Activated T-helper 2 cell treated with anti-CD3 and anti-CD28 coated beads, Interferon-gamma antibody, Interleukin-2, Interleukin-4, amounts not matched to agents 10 μg/mL and 5 μg/mL and 100 μg/mL, durations not matched to agents 14 hours and 24 hours and 36 hours (primary cell): ENCODE results near the gene TEX30. TPM values are rescaled to one million over a fixed set of nuclear protein-coding genes. Genes with fewer than 3 reads are reported as not detected.

Experiments
- DNase-seq: peaks from one replicate; pipeline ENCODE4 v3.0.0; 2021; ENCODE audit warnings: low spot score
- H3K27ac Mint-ChIP-seq: one replicate; pipeline ENCODE4 v1.8.0; 2021; ENCODE audit warnings: mixed read lengths
- H3K27me3 Mint-ChIP-seq: one replicate; pipeline ENCODE4 v1.8.0; 2021; ENCODE audit warnings: low read depth, mixed read lengths
- H3K36me3 Mint-ChIP-seq: one replicate; pipeline ENCODE4 v1.8.0; 2021; ENCODE audit warnings: low read depth, mixed read lengths
- H3K4me1 Mint-ChIP-seq: one replicate; pipeline ENCODE4 v1.8.0; 2021; ENCODE audit warnings: low read depth, mixed read lengths
- H3K4me3 Mint-ChIP-seq: one replicate; pipeline ENCODE4 v1.8.0; 2021; ENCODE audit warnings: low read depth, mild to moderate bottlenecking, moderate library complexity, mixed read lengths
- H3K9me3 Mint-ChIP-seq: one replicate; pipeline ENCODE4 v1.8.0; 2021; ENCODE audit warnings: mixed read lengths
- intact Hi-C: fragments of 100-400 bp; cut with micrococcal nuclease; formaldehyde crosslinking; loops from one replicate; pipeline ENCODE4 v1.15.1; 2023
- total RNA-seq: library from RNA; stranded (reverse); gene quantifications from 2 replicates; pipeline ENCODE4 v1.2.3, GENCODE V29; 2022

The TEX30 gene
- total RNA-seq, 1 donor from 2014 or later: 58.9 TPM

DNA sequence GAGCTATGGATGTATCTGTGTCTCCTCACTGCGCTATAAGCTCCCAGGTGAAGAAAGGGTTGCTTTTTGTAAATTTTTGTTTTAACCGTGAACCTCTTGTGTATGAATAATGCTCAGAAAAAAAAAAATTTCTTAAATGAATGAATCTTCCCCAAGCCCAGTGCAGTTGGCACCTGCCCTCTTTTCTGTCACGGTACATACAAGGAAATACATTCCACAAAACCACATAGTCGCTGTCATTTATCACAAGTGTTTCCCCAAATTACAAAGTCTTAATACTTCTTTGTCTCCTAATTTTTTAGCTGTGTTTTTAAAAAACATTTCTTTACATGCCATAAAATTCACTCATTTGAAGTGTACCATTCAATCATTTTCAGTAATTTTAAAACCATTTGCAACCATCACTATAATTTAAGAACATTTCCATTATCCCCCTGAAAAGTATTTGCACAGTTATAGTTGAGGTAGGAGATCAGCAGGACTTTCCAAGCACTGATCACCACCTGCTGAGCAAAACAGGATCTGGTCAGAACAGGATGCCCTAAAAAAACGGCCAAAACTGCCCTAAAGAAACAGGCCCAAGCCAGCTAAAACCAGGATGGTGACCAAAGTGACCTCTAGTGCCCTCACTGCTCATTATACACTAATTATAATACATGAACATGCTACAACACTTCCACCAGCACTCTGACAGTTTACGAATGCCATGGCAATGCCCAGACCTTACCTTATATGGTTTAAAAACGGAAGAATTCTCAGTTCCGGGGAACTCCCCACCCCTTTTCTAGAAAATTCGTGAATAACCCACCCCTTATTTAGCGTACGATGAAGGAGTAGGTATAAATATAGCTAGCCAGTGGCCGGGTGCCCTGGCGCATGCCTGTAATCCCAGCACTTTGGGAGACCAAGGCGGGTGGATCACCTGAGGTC, 1.3 kb upstream of the TEX30 start:
- peaks cover 59% of the 10 kb centered on the region for H3K4me1 Mint-ChIP-seq
- H3K4me3 Mint-ChIP-seq: peak overlapping the region; percentile 81
- H3K27ac Mint-ChIP-seq: peak overlapping the region; percentile 93
- peaks cover 7% of the 10 kb centered on the region for H3K9me3 Mint-ChIP-seq
- no peak for DNase-seq
- intact Hi-C loops: loop anchor here (5.0 to 10.0 kb wide), 3 partner anchors 37 to 1150 kb away; no protein-coding TSS in a partner anchor
- no peaks in the 10 kb centered on the region for H3K27me3 Mint-ChIP-seq
- peaks cover 39% of the 10 kb centered on the region for H3K36me3 Mint-ChIP-seq

DNA sequence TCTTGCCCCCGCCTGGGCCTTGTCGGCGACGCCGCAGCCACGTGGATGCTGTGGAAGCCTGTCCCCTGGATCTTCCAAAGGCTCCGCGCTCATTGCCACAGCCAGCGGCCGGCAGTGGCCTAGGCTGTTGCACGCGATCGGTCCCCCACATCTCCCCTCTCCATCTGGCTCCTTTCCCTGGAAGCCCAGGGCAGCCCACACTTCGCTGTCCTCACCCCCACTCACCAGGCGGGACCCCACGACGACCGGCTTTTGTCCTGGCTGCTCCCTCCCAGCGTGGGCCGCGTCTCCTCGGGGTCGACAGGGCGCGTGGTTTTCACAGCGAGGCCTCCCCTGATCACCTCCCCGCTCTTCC, 605 bp upstream of the TEX30 start:
- intact Hi-C loops: loop anchor here (5.0 to 10.0 kb wide), 3 partner anchors 38 to 1149 kb away; no protein-coding TSS in a partner anchor

DNA sequence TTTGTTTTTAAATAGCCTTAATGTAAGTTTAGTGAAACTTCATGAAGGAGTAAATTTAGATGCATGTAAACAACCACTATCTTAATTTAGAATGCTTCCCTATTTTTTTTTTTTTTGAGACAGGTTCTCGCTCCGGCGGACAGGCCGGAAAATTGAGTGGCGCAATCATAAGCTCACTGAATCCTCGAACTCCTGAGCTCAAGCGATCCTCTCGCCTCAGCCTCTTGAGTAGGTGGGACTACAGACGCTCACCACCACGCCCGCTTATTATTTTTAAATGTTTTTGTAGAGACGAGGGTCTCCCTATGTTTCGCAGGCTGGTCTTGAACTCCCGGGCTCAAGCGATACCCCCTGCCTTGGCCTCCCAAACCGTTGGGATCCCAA, 1.6 kb downstream of the TEX30 start:
- intact Hi-C loops: loop anchor here (5.0 to 10.0 kb wide), 3 partner anchors 40 to 1147 kb away; no protein-coding TSS in a partner anchor
- H3K36me3 Mint-ChIP-seq: peaks cover 46% of the 10 kb centered on the region
- H3K27ac Mint-ChIP-seq: no peak overlapping the region
- H3K4me1 Mint-ChIP-seq: peaks cover 47% of the 10 kb centered on the region
- H3K27me3 Mint-ChIP-seq: no peaks in the 10 kb centered on the region
- H3K4me3 Mint-ChIP-seq: peak overlapping the region; percentile 95
- DNase-seq: no peak
- H3K9me3 Mint-ChIP-seq: no peaks in the 10 kb centered on the region

More for the DNA sequence above, 605 bp upstream of the TEX30 start:
- no peak for DNase-seq
- Mint-ChIP-seq H3K4me1 (peaks cover 55% of the 10 kb centered on the region), H3K27ac (peak overlapping the region; percentile 93), H3K27me3 (no peaks in the 10 kb centered on the region), H3K4me3 (peak overlapping the region; percentile 81), H3K9me3 (peaks cover 7% of the 10 kb centered on the region), H3K36me3 (peaks cover 41% of the 10 kb centered on the region)

DNA sequence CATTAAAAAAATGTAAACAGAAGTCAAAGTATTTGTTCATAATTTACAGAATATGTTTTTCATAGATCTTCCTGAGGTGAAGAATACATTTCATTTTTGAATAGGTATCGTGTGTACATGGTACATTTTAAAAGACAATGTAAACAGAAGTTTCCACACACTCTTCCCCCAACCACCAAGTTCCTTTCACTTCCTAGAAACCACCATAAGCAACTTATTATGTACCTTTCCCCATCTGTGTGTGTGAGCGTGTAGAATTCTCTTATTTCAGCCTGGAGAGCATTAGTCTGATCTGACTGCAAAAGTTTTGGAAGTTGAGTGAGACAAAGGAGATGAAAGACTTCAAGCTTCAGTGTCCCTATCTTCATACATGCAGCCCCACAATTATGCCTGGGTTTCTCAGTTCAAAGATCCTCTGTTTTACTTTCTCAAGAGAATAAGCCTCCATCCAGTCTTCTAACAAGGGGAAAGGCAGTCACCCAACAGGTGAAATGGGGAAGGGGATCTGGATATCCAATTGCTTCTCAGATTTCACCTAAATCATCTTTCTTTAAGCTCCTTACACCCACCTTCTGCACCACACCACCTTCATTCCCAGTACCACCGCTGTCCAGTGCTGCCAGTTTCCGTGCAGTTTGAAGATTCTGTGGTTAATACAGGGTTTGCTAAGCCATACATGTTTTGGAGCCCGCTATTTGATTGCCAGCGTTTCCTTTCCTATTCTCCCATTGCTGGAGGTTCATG, 2.1 kb downstream of the TEX30 start:
- Mint-ChIP-seq H3K4me1 (peaks cover 44% of the 10 kb centered on the region), H3K36me3 (peaks cover 51% of the 10 kb centered on the region), H3K27ac (peak overlapping the region; percentile 6), H3K4me3 (peak overlapping the region; percentile 95), H3K9me3 (no peaks in the 10 kb centered on the region), H3K27me3 (no peaks in the 10 kb centered on the region)
- DNase-seq: no peak
- intact Hi-C loops: loop anchor here (5.0 to 10.0 kb wide), 3 partner anchors 41 to 1147 kb away; no protein-coding TSS in a partner anchor

DNA sequence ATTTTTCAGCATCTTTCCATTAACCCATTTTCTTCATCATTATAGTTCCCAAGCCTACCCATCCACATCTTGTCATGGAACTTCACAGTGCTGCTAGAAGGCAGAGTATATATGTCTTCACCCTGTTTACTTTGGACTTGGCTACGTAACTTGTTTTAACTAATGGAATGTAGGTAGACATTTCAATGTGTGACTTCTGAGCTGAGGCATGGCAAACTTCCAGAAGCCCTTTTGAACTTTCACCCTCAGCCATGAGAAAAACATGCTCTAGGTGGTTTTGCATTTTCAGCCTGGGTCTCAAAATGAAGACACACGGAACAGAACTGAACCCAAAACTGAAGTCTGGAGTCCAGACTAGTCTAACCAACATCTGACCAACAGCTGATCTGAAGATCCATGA, 3.2 kb downstream of the TEX30 start:
- H3K9me3 Mint-ChIP-seq: no peaks in the 10 kb centered on the region
- no peaks in the 10 kb centered on the region for H3K27me3 Mint-ChIP-seq
- peaks cover 40% of the 10 kb centered on the region for H3K4me1 Mint-ChIP-seq
- no peak overlapping the region for H3K27ac Mint-ChIP-seq
- peak overlapping the region; percentile 18 for H3K4me3 Mint-ChIP-seq
- no peak for DNase-seq
- H3K36me3 Mint-ChIP-seq: peaks cover 62% of the 10 kb centered on the region
- intact Hi-C loops: loop anchor here (5.0 to 10.0 kb wide), 3 partner anchors 42 to 1146 kb away; no protein-coding TSS in a partner anchor

DNA sequence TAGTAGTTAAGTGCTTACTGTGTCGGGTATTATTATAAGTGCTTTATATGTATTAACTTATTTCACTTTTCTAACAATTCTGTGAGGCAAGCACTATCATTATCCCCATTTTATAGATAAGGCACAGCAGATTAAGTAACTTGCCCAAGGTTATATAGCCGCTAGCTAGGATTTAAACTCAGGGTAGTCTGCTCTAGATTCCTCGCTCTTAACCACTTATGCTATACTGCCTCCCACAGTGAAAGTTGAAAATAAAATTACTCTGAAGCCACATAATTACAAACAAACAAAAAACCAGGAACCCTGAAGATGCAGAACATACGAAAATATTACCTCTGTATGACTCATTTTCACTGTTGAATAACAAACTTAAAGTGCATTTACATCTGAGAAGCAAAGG, 3.9 kb downstream of the TEX30 start:
- no peak for DNase-seq
- H3K36me3 Mint-ChIP-seq: peaks cover 67% of the 10 kb centered on the region
- intact Hi-C loops: loop anchor here (5.0 to 10.0 kb wide), 3 partner anchors 42 to 1145 kb away; no protein-coding TSS in a partner anchor
- peak overlapping the region; percentile 9 for H3K4me3 Mint-ChIP-seq
- H3K27ac Mint-ChIP-seq: peak overlapping the region; percentile 6
- H3K4me1 Mint-ChIP-seq: peaks cover 36% of the 10 kb centered on the region
- H3K9me3 Mint-ChIP-seq: no peaks in the 10 kb centered on the region
- H3K27me3 Mint-ChIP-seq: no peaks in the 10 kb centered on the region

DNA sequence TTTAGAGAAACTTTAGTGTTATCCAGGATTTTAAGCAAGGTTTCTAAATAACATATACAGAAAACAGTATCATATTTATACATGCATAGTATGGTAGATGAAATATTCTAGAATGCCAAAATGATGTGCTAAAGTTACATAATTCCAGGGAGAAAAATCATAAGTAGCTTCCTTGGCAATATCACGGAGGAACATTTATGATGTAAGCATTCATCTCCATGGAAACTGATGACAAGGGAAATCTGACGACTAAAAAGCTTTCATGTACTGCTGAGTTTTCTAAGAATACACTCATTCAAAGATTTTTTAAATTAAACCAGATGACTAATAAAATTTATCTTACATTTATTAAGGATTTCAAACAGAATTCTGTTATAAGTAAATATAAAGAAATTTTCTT, 4.7 kb downstream of the TEX30 start:
- intact Hi-C loops: no loop called here
- Mint-ChIP-seq H3K36me3 (peaks cover 73% of the 10 kb centered on the region), H3K4me1 (peaks cover 34% of the 10 kb centered on the region), H3K27me3 (no peaks in the 10 kb centered on the region), H3K27ac (no peak overlapping the region), H3K4me3 (no peak overlapping the region), H3K9me3 (no peaks in the 10 kb centered on the region)
- DNase-seq: no peak

DNA sequence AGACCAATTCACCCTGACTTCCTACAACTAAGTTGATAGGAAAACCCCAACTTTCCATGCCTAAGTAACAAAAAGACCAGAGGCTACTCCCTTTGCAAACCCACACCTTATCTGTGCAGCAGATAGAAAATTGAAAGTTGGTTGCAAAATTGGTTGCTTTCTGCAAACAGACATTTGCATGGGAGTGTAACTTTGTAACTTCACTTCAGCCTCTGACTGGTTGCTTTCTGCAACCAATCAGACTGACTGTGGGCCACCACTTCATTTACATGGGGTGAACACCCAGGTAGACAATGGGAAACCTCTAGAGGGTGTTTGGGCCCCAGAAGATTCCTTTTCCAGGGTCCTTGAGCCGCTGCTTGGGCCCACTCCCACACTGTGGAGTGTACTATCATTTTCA, 9.8 kb downstream of the TEX30 start:
- intact Hi-C loops: no loop called here
- no peak for DNase-seq
- Mint-ChIP-seq H3K9me3 (no peaks in the 10 kb centered on the region), H3K36me3 (peaks cover 41% of the 10 kb centered on the region), H3K27me3 (no peaks in the 10 kb centered on the region), H3K4me3 (no peak overlapping the region), H3K4me1 (peaks cover 4% of the 10 kb centered on the region), H3K27ac (no peak overlapping the region)

DNA sequence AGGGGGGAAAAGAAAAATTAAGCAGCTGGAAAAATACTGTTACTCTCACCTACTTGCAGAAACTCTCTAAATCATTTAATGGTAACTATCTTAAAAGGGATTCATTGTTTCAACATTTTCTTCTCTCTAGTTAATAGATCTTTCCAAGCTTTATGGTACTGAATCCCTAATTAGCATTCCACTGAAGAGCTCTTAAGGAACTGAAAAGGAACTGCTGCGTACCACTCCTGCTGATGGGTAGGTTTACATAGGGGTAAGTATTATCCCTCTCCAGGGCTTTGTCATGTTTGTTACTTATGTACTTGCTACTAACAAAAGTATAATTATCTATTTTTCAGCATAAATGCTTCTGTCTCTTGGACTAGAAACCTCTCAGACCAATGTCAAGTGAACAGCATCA, 12.5 kb downstream of the TEX30 start:
- Mint-ChIP-seq H3K27me3 (no peaks in the 10 kb centered on the region), H3K4me1 (peaks cover 4% of the 10 kb centered on the region), H3K4me3 (no peak overlapping the region), H3K27ac (no peak overlapping the region), H3K36me3 (peaks cover 18% of the 10 kb centered on the region), H3K9me3 (no peaks in the 10 kb centered on the region)
- intact Hi-C loops: no loop called here
- no peak for DNase-seq

DNA sequence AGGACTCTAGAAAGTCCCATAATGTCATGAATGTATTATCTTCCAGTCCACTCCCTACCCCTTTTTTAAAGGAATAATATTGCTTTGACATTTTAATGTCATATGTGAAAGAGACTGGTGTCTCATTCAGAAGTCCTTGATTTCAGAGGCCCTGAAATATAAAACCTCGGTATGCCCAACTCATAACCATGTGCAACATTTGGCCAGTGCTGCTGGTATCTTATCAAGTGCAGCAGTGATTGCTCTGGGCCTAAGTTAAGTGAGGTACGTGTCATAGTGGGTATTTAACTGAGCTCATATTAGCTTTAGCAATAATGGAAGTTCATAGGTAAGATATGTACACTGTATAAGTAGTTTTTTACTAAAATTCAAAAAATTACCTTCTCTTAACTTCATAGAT, 14.7 kb downstream of the TEX30 start:
- Mint-ChIP-seq H3K4me1 (no peaks in the 10 kb centered on the region), H3K4me3 (no peak overlapping the region), H3K27ac (no peak overlapping the region), H3K9me3 (no peaks in the 10 kb centered on the region), H3K27me3 (no peaks in the 10 kb centered on the region), H3K36me3 (no peaks in the 10 kb centered on the region)
- DNase-seq: no peak
- intact Hi-C loops: no loop called here

DNA sequence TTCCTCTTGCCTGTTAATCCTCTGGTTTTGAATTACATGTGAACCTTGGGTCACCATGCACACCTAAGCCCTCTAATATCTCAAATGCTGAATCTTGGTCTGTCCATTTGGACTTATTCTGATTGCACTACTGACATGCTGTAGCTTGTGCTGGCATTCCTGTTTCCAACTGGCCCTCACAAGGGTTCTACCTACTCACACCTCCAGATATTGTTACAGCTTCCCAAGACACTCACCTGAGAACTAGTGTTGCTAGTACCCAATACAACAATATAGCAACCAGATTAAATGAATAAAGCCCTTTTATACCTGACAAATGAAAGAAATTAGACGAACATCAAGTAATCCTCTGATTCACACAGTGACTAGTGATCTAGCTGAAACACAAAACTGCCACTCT, 16.6 kb downstream of the TEX30 start:
- Mint-ChIP-seq H3K4me1 (no peaks in the 10 kb centered on the region), H3K36me3 (no peaks in the 10 kb centered on the region), H3K9me3 (no peaks in the 10 kb centered on the region), H3K27ac (no peak overlapping the region), H3K4me3 (no peak overlapping the region), H3K27me3 (no peaks in the 10 kb centered on the region)
- DNase-seq: no peak
- intact Hi-C loops: no loop called here

DNA sequence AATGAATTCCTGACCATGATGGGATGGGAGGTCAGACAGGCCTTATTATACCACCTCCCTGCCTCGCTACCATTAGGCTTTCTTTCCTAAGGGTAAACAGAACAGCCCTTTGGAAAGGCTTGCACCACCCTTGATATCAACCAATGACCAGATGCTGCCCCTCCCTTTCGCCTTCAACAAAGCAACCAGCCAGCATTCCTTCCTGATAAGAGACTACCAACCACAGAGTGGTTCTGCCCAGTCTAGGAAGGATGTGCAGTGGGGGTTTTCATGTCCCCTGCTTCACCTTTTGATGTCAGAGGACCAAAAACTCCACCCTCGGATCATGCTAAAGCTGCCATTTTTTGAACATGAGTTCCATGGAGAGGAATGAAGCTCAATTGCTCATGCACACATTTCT, 21.7 kb downstream of the TEX30 start:
- Mint-ChIP-seq H3K36me3 (peaks cover 7% of the 10 kb centered on the region), H3K9me3 (peaks cover 21% of the 10 kb centered on the region), H3K27me3 (peaks cover 12% of the 10 kb centered on the region), H3K4me1 (no peaks in the 10 kb centered on the region), H3K4me3 (no peak overlapping the region), H3K27ac (no peak overlapping the region)
- intact Hi-C loops: no loop called here
- no peak for DNase-seq

DNA sequence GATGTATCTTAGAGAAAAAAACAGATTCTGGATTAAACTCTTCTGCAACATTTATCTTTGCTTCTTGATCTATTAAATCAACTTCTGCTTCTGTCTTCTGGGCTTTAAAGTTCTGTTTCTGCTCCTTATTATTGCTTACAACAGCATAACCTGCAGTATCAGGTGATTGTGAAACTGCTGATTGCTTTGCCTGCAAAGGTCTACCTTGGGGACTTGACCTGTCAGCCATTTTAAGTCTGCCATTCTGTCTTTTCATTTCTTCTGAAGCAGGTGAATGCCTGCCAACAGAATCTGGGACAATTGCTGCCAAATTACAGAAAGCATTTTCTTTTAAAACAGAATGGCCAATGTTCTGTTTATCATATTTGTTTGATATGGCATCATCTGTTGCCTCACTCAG, 31.1 kb downstream of the TEX30 start:
- no peak overlapping the region for H3K4me3 Mint-ChIP-seq
- H3K27me3 Mint-ChIP-seq: peaks cover 50% of the 10 kb centered on the region
- peaks cover 43% of the 10 kb centered on the region for H3K9me3 Mint-ChIP-seq
- H3K27ac Mint-ChIP-seq: no peak overlapping the region
- H3K4me1 Mint-ChIP-seq: no peaks in the 10 kb centered on the region
- DNase-seq: no peak
- intact Hi-C loops: no loop called here
- H3K36me3 Mint-ChIP-seq: peaks cover 2% of the 10 kb centered on the region
